Fibroblast of lung (primary cell): Measurements from ENCODE around the gene PRDX3. TPM values are rescaled to one million over a fixed set of nuclear protein-coding genes. Genes with fewer than 3 reads are reported as not detected.
"Not testable (repeated sequence)": the region's sequence is repeated elsewhere in the genome, so short reads cannot be mapped to it uniquely, and the experiment has no call there.

Experiments
- DNase-seq, 2 donors: peaks; one replicate each; pipeline versions ENCODE4 v3.0.0 to v3.0.0-alpha.2; 2010; ENCODE audit warnings: low read depth in 2 of 2
- H2AFZ ChIP-seq: 2 replicates; pipeline ENCODE4 v1.5.1; 2012; ENCODE audit warnings: low read length, control low read depth, inconsistent platforms
- H3K27ac ChIP-seq: 2 replicates; pipeline ENCODE4 v1.5.1; 2011; ENCODE audit warnings: low read length, control low read depth; ENCODE audit not compliant: insufficient read depth
- H3K27me3 ChIP-seq: 2 replicates; pipeline ENCODE4 v1.5.1; 2011; ENCODE audit warnings: mild to moderate bottlenecking, low read length; ENCODE audit not compliant: control insufficient read depth, insufficient read depth
- H3K36me3 ChIP-seq: 2 replicates; pipeline ENCODE4 v1.5.1; 2011; ENCODE audit warnings: low read length; ENCODE audit not compliant: control insufficient read depth, insufficient read depth
- H3K4me1 ChIP-seq: 2 replicates; pipeline ENCODE4 v1.5.1; 2011; ENCODE audit warnings: low read length; ENCODE audit not compliant: control insufficient read depth, insufficient read depth; ENCODE audit errors: extremely low read depth
- H3K4me2 ChIP-seq: 2 replicates; pipeline ENCODE4 v1.5.1; 2011; ENCODE audit warnings: low read length, control low read depth; ENCODE audit not compliant: insufficient read depth; ENCODE audit errors: extremely low read depth
- H3K4me3 ChIP-seq, 4 experiments: fragments of 200-600 bp in 1 of 4; sonication (generic) in 1 of 4; replicated peaks in 1 of 4; 2 replicates each; pipeline ENCODE4 v1.5.1; 2011 to 2016; ENCODE audit warnings: low read length in 4 of 4, low read depth in 3 of 4, mild to moderate bottlenecking in 3 of 4, control low read depth in 2 of 4, inconsistent platforms in 1 of 4, mixed read lengths in 1 of 4; ENCODE audit not compliant: insufficient read depth in 1 of 4; ENCODE audit errors: control extremely low read depth in 1 of 4
- H3K79me2 ChIP-seq: 2 replicates; pipeline ENCODE4 v1.5.1; 2012; ENCODE audit warnings: mild to moderate bottlenecking, low read length, inconsistent platforms; ENCODE audit not compliant: control insufficient read depth, insufficient read depth
- H3K9ac ChIP-seq: 2 replicates; pipeline ENCODE4 v1.5.1; 2011; ENCODE audit warnings: mild to moderate bottlenecking, low read length, control low read depth; ENCODE audit not compliant: insufficient read depth
- H3K9me3 ChIP-seq: 2 replicates; pipeline ENCODE4 v1.5.1; 2012; ENCODE audit warnings: low read depth, low read length; ENCODE audit not compliant: control insufficient read depth, insufficient read depth
- H4K20me1 ChIP-seq: 2 replicates; pipeline ENCODE4 v1.5.1; 2011; ENCODE audit warnings: low read length; ENCODE audit not compliant: control insufficient read depth, insufficient read depth; ENCODE audit errors: extremely low read depth
- EZH2 ChIP-seq: IDR thresholded peaks from 2 replicates; pipeline ENCODE4 v1.5.1; 2012; ENCODE audit warnings: low read length, control low read depth, mild to moderate bottlenecking; ENCODE audit errors: missing control alignments
- polyA plus RNA-seq, 2 donors: library from polyadenylated mRNA; depleted of rRNA in 1 of 2; stranded (reverse) in 1 of 2; unstranded in 1 of 2; fragments of >200 nt; gene quantifications; 2 replicates each; pipeline ENCODE4 v1.2.1, GENCODE V29; 2011 to 2012; ENCODE audit warnings: missing spikeins in 1 of 2
- total RNA-seq: library from RNA; depleted of rRNA; stranded (reverse); fragments of >200 nt; gene quantifications from 2 replicates; pipeline ENCODE4 v1.2.1, GENCODE V29; 2014
- TF ChIP-seq, protein P1 (sequence below), 2 donors: IDR thresholded peaks in 1 of 2; conservative IDR thresholded peaks in 1 of 2; 1 replicate in 1 of 2; 2 replicates in 1 of 2; pipeline ENCODE4 v1.5.1; 2011 to 2012; ENCODE audit warnings: low read length in 2 of 2, control low read depth in 1 of 2, inconsistent platforms in 1 of 2, low read depth in 1 of 2, mild to moderate bottlenecking in 1 of 2

PRDX3 gene
- total and polyA plus RNA-seq, 2 donors (not counting 1 experiment from before 2014, with no cell fraction given) = 287 to 303 TPM

GRCh38 chr10:119139464-119140067, 39.0 kb downstream of the PRDX3 start:
- Histone ChIP-seq H3K79me2 (no peaks in the 10 kb centered on the region), H3K9me3 (no peaks in the 10 kb centered on the region), H3K27me3 (no peaks in the 10 kb centered on the region), H3K4me2 (no peak overlapping the region), H3K4me1 (peaks cover 4% of the 10 kb centered on the region), H3K9ac (no peak overlapping the region), H2AFZ (no peak overlapping the region), H3K36me3 (peaks cover 2% of the 10 kb centered on the region), H3K4me3 (no peak overlapping the region), H3K27ac (no peak overlapping the region), H4K20me1 (no peaks in the 10 kb centered on the region)
- no peak for TF ChIP-seq EZH2
- TF ChIP-seq, protein P1, sequence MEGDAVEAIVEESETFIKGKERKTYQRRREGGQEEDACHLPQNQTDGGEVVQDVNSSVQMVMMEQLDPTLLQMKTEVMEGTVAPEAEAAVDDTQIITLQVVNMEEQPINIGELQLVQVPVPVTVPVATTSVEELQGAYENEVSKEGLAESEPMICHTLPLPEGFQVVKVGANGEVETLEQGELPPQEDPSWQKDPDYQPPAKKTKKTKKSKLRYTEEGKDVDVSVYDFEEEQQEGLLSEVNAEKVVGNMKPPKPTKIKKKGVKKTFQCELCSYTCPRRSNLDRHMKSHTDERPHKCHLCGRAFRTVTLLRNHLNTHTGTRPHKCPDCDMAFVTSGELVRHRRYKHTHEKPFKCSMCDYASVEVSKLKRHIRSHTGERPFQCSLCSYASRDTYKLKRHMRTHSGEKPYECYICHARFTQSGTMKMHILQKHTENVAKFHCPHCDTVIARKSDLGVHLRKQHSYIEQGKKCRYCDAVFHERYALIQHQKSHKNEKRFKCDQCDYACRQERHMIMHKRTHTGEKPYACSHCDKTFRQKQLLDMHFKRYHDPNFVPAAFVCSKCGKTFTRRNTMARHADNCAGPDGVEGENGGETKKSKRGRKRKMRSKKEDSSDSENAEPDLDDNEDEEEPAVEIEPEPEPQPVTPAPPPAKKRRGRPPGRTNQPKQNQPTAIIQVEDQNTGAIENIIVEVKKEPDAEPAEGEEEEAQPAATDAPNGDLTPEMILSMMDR (conservative IDR thresholded peaks at IDR 0.05 in 1 of 2, IDR thresholded peaks at IDR 0.05 in 1 of 2; ENCODE audit: low read depth in 1 of 2, low read length in 2 of 2) = peak; percentile 52 to 68
- DNase-seq = peak in 1 of 2 donors; percentile 28

DNA sequence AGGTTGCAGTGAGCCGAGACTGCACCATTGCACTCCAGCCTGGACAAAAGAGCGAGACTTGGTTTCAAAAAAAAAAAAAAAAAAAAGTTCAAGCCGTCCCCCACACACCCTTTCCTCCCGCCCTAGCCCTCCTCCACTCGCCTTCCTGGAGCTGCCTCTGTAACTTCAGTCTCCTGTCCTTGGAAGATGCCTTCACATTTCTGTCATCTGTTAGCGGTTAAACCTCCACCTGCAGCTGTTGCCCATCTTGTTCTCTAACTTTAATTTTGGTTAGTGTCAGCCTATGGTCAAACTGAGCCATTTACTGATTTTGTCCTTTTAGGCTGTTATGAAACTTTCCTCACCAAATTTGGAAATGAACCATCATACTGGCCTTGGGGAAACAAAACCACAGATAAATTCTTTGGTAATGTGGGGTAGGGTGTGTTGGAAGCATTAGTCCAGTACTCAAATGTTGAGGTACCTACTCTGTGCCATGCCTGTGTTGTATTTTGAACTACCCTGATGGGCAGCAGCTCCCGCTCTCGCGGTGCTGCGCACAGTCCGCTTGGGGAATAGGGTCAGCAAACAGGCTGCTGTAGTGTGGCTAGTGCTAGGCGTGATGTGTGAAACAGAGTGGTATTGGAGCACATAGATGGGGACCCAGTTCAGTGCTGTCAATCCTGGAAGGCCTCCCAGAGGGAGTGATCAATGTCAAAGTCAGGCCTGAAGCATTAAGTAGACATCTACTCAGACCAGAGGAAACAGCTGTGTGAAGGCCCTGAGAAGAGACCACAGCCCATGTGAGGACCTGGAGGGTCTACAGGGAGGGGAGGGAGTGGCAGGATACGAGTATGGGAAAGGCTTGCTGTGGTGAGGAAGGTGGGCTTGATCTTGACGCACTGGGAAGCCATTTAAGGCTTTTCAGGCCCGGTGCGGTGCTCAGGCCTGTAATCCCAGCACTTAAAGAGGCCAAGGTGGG, 40.0 kb downstream of the PRDX3 start:
- peak in 1 of 2 donors; percentile 16 for DNase-seq
- Histone ChIP-seq H3K79me2 (no peaks in the 10 kb centered on the region), H3K27ac (no peak overlapping the region), H3K27me3 (no peaks in the 10 kb centered on the region), H3K9me3 (no peaks in the 10 kb centered on the region), H3K4me1 (peaks cover 4% of the 10 kb centered on the region), H3K4me2 (no peak overlapping the region), H4K20me1 (no peaks in the 10 kb centered on the region), H3K9ac (no peak overlapping the region), H3K36me3 (peaks cover 3% of the 10 kb centered on the region), H2AFZ (no peak overlapping the region), H3K4me3 (no peak overlapping the region)
- TF ChIP-seq, protein P1 (conservative IDR thresholded peaks at IDR 0.05 in 1 of 2, IDR thresholded peaks at IDR 0.05 in 1 of 2; ENCODE audit: low read depth in 1 of 2, low read length in 2 of 2) = no peak
- no peak for TF ChIP-seq EZH2

DNA sequence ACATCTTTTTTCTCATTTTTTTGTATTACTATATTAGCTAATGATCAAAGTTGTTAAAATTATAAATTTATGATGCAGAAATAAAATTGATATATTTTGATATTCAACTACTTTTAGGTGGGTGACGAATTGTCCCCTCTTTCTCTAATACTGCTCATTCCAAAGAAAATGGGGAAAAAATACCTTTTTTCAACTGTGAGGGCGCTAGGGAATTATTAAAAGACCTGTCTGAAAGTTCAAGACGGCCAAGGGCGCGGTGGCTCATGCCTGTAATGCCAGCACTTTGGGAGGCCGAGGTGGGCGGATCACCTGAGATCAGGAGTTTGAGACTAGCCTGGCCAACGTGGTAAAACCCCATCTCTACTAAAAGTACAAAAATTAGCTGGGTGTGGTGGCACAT, 40.7 kb downstream of the PRDX3 start:
- not testable (repeated sequence) for H3K4me2 ChIP-seq, H3K9me3 ChIP-seq, H3K27ac ChIP-seq, H2AFZ ChIP-seq, H3K79me2 ChIP-seq, DNase-seq, H3K4me1 ChIP-seq, H3K36me3 ChIP-seq, H3K9ac ChIP-seq, H3K4me3 ChIP-seq, H3K27me3 ChIP-seq, H4K20me1 ChIP-seq
